DMS79 treated with DMSO at 0.1 percent for 48 hours (cell line): ENCODE measurements around the gene CCNY.
"Not testable (repeated sequence)": the region's sequence is repeated elsewhere in the genome, so short reads cannot be mapped to it uniquely, and the experiment has no call there.

Experiments
- DNase-seq: peaks from one replicate; lab custom pipeline; 2025; lab: John Stamatoyannopoulos, UW

The CCNY gene

DNA sequence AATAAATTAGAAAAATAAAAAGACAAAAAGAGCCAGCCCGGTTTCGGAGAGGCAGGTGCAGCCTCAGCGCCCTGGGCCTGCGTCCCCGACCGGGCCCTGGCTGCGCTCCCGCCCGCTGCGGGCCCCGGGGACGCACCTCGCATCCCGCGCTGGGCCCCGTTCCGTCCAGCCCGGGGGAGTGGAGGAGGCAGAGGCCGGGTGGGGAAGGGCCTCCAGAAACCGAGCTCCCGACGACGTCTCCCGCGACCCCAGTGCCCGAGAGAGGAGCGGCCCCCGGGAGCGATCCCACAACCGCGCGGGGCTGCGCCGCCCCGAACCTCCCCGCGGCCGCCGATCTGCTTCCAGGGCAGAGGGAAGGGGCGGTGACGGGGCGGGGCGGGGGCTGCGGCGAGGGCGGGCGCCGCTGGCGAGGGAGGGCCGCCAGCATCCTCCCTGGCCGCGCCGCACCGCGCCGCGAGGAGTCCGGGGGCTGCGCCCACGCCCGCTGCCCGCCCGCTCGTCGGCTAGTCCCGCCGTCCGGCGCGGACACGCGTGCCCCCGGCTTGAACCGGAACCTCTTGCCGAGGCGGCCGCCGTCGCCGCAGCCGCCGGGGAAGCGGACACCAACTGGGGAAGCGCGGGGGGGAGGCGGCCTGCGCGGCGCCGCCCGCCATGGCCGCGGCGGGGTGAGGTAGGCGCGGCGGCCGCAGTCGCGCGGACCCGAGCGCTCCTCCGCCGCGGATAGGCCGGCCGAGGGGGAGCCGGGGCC lies at the start of gene CCNY:
TSS of gene CCNY (plus strand) at position 426 of the 748 bp plus-strand sequence. CDS start 545 bp downstream, outside the sequence.
- DNase-seq, result no peak

DNA sequence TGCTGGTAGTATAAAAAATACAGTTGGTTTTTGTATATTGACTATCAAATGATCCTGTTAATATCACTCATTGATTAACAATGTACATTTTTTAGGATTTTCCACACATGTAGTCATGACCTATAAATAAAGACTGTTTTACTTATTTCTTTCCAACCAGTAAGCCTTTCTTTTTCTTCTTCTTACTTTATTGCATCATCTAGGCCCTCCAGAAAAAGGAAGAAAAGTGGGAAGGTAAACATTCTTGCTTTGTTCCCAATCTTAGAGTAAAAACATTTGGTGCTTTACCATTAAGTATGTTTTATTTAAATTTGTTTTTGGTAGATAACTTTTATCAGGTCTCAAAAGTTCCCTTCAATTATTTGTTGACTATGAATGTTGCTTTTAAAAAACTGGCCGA lies 47.1 kb upstream of the CCNY start:
- no peak for DNase-seq

DNA sequence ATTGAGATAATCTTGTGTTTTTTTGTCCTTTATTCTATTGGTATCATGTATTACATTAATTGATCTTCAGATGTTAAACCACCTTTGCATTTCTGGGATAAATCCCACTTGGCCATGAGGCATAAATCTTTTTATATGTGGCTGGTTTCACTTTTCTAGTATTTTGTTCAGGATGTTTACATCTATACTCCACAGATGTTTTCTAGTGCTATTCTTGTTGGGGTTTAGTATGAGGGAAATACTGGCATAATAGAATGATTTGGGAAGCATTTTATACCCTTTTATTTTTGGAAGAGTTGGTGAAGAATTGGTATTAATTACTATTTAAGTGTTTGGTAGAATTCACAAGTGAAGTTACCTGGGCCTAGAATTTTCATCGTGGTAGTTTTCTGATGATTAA lies 41.8 kb upstream of the CCNY start:
- DNase-seq, result no peak

DNA sequence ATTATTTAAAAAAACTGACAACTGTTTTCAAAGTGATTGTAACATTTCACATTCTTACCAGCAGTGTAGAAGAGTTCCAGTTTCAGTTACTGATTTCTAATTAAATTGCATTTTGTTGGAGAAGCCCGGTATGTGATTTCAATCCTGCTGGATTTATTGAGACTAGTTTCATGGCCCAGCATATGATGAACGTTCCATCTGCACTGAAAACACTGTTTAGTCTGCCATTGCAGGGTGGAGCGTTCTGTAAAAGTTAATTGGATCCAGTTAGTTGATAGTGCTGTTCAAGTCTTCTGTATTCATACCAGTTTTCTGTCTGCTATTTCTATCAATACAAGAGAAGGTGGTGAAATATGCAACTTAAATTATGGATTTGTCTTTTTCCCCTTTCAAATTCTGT lies 37.3 kb upstream of the CCNY start:
- DNase-seq, result no peak

DNA sequence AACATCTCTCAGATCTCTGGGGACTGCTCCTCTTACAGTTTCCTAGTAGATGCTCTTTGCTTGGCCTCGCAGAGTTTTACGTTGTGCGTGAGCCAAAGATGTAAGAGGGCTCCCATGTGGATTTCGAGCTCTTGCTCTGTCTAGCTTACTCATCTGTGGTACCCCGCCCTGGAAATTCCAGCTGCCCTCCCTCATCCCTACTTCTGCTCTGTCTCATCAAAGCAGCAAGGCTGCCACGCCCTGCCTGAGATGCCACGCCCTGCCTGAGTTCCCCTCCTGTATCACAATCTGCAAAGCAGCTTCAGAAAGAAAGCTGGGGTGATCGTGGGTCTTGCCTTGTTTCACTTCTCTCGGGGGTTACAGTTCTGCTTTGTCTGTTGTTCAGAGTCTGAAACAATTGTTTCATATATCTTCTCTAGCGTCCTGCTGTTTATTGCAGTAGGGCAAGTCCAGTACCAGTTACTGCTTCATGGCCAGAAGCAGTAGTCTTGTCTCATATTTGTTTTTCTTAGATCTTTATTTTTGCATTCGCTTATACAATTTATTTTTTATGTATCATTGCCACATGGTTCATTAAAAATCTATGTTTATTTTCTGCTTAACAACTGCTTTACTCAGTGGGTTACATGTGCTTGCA lies 36.1 kb upstream of the CCNY start:
- DNase-seq, result no peak

DNA sequence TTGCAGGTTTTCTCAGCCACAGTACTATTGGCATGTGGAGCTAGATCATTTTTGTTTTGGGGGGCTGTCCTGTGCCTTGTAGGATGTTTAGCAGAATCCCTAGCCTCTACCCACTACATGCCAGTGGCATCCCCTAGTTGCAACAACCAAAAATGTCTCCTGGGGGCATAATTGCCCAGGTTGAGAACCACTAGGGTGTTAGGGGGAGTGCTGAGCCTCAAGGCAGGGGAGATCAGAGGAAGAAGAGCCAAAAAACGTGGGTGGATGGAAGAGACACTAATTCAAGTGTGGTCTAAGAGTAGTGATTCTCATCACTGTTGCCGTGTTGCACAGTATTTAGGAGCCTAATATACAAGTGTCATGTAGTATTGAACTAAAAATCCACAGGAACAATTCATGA lies 31.7 kb upstream of the CCNY start:
- no peak for DNase-seq

DNA sequence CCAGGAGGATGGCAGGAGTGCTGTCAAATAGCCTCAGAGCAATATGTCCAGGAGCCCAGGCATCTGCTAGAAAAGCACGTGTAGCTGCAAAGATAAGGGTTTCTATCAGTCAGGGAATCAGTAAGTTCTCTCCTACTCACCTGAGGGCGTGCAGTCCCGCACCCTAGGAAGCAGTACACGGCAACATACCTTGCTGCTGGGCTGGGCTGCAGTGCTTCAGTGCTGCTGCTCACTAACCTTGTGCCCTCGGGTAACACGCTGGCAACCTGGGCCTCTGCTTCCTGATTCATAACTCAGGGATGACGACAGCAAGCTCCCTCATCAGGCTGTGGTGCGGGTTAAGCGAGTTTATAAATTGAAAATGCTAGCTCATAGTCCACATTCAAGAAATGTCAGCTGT lies 29.5 kb upstream of the CCNY start:
- DNase-seq, result no peak

DNA sequence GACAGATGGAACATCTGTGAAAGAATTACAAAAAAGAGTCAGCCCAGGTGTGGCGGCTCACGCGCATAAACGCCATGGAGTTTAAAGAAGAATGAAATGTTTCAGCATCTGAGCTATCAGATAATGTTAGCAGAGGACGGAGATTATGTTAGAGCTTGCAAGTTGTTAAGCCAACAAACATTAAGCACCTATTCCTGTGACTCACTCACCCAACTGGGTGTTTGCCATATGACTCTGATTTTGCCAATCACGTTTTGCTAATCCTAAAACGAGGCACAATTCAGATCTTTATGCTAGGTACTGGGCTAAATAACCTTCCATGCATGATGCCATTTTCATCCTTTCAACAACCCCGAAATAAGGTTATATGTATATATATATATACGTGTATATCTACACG lies 29.0 kb upstream of the CCNY start:
- DNase-seq, result no peak

DNA sequence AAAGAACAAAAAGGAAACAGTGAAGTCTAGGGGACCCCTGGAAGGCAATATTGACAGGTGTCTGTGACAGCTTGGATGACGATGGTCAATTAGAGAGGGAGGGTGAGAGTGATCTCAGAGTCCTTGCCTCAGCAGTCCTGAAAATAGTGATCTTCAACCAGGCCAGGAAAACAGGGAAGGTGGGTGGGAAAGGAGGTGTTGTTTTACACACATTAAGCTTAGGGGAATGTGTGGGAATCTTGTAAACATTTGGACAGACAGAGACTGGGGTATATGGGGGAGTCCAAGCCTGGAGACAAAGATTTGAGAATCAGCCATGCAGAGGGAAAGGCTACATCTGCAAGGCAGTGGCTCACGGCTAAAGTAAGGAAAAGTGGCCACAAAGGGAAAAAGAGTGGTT lies 27.5 kb upstream of the CCNY start:
- DNase-seq, result no peak

DNA sequence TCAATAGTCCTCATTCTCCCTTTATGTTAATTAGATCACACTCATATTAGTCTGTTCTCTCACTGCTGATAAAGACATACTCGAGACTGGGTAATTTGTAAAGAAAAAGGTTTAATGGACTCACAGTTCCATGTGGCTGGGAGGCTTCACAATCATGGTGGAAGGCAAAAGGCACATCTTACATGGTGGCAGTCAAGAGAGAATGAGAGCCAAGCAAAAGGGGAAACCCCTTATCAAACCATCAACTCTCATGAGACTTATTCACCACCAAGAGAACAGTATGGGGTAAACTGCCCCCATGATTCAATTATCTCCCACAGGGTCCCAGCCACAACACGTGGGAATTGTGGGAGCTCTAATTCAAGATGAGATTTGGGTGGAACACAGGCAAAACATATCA lies 22.2 kb upstream of the CCNY start:
- DNase-seq, result not testable (repeated sequence)

DNA sequence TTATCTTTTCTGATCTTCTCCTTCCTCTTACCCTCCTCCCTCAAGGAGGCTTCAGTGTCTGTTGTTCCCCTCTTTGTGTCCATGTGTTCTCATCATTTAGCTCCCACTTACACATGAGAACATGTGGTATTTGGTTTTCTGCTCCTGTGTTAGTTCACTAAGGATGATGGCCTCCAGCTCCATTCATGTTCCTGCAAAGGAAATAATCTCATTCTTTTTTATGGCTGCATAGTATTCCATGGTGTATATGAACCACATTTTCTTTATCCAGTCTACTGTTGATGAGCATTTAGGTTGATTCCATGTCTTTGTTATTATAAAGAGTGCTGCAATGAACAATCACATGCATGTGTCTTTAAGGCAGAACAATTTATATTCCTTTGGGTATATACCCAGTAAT lies 21.1 kb upstream of the CCNY start:
- DNase-seq, result not testable (repeated sequence)

DNA sequence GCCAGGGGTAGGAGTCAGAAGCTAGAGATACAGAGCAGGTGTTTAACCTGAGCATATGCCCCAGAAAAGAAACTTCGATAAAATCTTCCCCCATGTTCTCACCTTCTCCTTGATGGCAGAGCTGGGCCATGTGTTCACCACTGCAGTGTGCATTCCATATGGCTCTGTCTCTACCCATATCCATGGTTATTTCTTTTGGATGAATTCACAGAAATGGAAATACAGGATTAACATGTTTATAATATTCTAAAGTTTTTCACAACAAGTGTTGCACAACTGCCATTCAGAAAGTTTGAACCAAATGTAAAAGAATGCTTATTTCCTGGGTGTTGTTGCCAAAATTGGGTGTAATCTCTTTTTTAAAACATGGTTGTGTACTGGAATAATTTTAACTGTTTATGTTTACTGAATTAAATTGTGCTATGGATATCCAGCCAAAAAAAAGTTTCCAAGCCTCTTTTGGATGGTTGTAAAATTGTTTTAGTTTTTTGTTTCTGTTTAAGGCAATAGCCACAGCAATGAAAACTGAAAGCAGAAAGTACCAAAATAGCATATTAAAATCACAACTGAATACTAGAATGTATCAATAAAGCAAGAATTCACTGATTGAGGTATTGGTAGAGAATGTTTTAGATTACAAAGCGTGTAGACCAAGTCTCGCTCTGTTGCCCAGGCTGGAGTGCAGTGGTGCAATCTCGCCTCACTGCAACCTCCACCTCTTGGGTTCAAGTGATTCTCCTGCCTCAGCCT lies 19.9 kb upstream of the CCNY start:
- no peak for DNase-seq

DNA sequence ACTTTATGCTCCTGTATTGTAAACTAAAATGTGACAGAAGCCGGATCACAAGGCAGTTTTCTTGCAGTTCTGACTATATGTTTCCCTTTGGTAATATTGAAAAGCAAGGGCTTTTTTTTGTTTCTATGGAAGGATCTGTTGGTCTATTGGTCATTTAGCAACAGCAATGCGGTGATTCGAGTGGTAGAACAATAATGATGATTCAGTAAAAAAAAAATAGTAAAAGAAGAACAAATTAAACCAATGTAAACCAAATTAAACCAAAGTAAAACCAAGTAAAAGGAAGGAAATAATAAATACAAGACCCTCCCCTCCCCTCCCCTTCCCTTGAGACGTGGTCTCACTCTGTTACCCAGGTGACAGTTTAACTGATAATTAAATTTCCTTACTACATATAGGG lies 17.8 kb upstream of the CCNY start:
- no peak for DNase-seq

DNA sequence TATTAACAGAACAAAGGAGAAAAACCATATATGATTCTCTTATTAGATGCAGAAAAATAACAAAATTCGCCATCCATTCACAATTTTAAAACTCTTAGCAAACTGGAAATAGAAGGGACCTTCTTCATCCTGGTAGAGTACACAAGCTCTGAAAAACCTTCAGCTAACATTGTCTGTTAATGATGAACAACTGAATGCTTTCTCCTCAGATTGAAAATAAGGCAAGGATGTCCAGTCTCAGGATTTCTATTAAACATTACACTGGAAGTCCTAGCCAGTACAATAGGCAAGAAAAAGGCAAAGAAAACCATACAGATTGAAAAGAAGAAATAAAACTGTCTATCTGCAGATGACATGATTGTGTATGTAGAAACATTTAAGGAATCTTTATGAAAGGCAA lies 16.0 kb upstream of the CCNY start:
- no peak for DNase-seq

DNA sequence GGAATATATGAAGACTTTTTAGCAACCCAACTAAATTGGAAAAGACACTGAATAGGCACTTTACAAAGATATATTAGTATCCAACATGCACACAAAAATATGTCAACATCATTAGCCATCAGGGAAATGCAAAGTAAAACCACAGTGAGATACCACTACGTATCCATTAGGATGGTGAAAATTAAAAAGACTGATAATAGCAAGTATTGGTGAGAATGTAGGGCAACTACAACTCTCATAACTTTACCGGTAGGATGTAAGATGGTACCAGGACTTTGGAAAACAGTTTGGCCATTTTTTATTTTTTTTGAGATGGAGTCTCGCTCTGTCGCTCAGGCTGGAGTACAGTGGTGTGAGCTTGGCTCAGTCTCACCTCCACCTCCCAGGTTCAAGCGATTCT lies 13.7 kb upstream of the CCNY start:
- DNase-seq, result no peak

DNA sequence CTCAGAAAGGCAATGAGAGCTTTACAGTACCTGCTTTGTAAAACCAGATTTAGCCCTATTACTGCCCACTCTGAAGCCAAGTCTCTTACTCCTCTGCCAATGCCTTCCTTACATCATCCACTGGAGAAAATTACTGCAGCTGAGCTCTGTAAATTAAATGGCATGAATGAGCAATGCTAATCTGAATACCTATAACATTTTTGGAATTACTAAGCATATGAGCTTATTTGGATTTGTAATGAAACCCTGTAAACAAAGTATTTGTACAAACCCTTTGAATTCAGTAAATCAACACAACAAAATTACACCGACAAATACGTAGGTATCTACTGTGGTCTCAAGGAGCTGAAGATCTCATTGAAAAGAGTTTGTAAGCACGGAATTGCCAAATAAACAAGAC lies 12.1 kb upstream of the CCNY start:
- DNase-seq, result no peak

DNA sequence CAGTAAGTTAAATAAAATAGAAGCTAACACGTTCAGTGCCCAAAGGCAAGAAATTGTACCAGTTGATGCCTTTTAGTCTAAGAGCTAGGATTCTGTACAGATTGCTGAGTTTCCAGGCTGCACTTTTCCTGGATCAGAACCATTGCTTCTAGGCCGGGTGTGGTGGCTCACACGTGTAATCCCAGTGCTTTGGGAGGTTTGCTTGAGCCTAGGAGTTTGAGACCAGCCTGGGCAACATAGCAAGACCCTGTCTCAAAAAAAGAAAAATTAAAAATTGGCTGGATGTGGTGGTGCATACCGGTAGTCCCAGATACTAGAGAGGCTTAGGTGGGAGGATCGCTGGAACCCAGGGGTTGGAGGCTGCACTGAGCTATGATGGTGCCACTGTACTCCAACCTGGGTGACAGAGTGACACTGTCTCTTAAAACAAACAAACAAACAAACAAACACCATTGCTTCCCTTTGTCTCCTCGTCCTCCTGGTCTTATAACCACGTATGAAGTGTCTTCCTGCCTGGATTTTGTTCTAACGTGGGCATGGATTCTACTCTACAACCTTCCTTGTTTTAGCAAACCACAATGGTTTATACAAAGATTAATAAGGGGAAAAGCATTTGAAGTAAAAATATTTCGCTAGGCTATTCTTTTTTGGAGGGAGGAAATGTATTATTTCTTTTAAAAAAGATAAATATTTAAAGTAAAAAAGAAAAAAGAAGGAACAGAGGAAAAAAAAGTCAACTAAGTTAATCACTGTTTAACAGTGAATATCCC lies 9.7 kb upstream of the CCNY start:
- no peak for DNase-seq

DNA sequence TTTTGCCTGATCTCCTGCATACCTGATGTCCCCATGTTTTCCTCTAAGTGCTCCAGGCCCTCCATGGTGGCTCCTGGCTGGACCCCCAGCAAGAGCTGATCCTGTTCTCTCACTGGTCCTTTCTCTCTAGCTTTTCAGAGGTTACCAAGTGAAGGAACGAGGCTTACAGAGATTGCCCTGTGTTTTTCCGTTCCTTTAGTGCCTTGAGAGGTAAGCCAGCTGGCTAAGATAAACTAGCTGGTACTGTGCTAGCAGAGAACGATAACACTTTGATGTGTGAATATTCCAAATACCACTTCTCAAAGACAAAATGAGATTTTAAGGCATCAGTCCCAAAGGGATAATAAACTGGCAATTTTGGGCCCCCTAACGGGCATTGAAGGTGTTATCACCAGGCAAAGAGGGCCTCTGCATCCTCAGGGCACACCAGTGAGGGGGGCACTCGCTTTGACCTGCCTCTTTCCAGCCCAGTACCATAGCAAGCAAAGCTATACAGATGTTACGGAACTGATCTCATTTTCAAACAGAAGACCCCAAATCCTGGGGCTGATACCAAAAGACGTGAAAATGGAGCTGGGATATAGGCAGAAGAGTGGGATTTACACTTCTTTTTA lies 8.4 kb upstream of the CCNY start:
- no peak for DNase-seq

DNA sequence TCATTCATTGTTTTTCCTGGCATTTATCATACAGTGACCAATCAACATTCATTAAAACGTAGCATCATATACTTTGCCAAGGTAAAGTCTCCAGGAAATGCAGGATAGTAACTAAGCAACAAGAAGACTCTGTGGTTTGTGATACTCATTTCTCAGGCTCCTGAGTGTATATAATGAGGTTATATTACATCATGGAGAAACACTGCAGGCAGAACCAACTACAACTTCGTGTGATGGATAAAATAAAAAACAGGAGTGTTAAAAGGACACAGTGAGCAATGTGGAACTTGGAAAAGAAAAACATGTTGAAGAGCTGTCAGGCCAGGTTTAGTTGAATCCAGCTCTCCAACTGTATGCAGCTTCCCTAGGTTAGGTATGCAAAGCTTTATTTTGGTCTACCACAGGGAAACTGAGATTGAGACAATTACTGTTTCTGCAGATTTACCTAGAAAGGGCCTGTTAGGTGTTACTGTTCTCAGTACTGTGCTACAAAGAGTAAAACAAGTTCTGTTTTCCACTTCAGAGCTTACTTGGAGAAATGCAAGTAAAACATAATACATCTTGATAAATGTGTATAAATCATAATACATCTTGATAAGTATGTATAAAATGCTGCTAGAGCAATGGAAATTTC lies 7.8 kb upstream of the CCNY start:
- DNase-seq, result no peak

DNA sequence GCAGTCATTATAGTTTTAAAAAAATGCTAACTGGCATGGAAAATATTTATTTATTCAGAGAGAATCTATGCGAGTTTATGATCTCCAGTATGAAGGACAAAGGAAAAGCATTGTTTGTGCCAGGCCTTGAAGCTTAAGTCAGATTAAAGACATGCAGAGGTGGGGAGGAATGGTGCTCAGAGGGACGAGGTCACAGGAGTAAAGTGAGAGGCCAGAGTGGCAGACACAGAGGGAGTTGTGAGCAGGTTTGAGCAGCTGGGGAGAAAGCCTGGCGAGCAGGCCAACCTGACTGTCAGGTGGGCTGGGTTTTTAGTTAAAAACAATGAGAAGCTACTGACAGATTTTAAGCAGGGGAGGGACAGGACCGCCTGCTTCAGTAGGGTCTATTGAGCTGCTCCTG lies 6.8 kb upstream of the CCNY start:
- DNase-seq, result no peak

DNA sequence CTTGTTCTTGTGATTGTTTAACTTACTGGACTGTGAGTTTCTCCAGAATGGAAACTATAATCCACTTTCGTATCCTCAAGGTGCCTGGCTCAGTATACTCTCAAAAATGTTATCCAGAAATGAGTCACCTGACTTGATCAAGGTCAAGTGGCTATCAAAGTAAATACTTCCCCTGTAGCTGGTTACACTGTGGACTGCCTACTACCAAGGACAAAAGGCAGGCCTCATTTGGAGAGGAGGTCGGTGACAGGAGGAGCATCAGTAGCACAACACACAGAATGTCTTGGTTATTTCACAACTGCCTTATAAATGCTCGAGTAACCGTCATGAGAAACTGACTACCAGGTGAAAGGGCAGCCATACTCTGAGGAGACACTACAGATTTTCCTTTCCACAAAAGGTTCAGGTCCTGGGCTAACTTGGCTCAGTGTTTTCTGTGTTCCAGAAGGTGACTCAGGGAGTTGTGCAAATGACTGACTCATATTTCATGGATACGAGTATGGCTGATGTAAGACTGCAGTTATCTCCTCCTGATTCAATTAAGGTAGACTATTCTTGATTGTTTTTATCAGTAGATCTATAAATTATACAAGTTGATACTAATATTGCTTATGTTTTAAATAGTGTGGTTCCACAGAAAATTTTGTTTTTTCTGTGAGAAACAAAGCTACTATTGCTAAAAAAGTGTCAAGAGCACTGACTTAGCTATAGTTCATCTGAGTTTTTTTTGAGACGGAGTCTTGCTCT lies 4.2 kb upstream of the CCNY start:
- DNase-seq, result no peak
